Endothelial cell of umbilical vein (primary cell): Measurements from ENCODE around the gene SIPA1L3. TPM values are rescaled to one million over a fixed set of nuclear protein-coding genes. Genes with fewer than 3 reads are reported as not detected.

ENCODE experiments used
- BruUV-seq: library from RNA; stranded (reverse); fragments of 400-500 nt; replicated peaks from 2 replicates; lab custom pipeline; 2021; lab: Mats Ljungman, UMichigan
- CTCF ChIA-PET: fragments of 300-600, 350-600 bp; sonication (Branson Sonifier 250); formaldehyde crosslinking; loops from one replicate; lab custom pipeline; 2021; ENCODE audit warnings: antibody characterized with exemption, inconsistent platforms; lab: Charles Lee
- POLR2A ChIA-PET: fragments of 300-600, 350-600 bp; sonication (Branson Sonifier 250); formaldehyde crosslinking; loops from one replicate; lab custom pipeline; 2021; ENCODE audit warnings: antibody characterized with exemption, inconsistent platforms; lab: Charles Lee
- DNase-seq: peaks from one replicate; pipeline ENCODE4 v3.0.0-alpha.2; 2011; ENCODE audit warnings: low read depth, low spot score
- FAIRE-seq: peaks from 2 replicates; lab custom pipeline; 2011; peaks lifted over from hg19 to GRCh38; lab: Jason Lieb, UNC
- H2AFZ ChIP-seq: 2 replicates; pipeline ENCODE4 v1.6.0; 2012; ENCODE audit warnings: low read depth, low read length, control low read depth, inconsistent platforms
- H3K27ac ChIP-seq: 2 replicates; pipeline ENCODE4 v1.5.1; 2011; ENCODE audit warnings: low read depth, mild to moderate bottlenecking, control low read depth, low read length, moderate library complexity; ENCODE audit not compliant: insufficient read depth
- H3K27me3 ChIP-seq, 2 experiments: 2 replicates each; pipeline versions ENCODE4 v1.6.0 to v1.6.1; 2011; ENCODE audit warnings: low read length in 2 of 2, mixed read lengths in 1 of 2; ENCODE audit not compliant: control insufficient read depth in 2 of 2, insufficient read depth in 2 of 2
- H3K36me3 ChIP-seq, 2 experiments: 2 replicates in 1 of 2; 3 replicates in 1 of 2; pipeline ENCODE4 v1.5.1; 2011; ENCODE audit warnings: low read length in 2 of 2, mild to moderate bottlenecking in 1 of 2, moderate library complexity in 1 of 2; ENCODE audit not compliant: control insufficient read depth in 2 of 2, insufficient read depth in 2 of 2; ENCODE audit errors: extremely low read depth in 1 of 2
- H3K4me1 ChIP-seq: 3 replicates; pipeline ENCODE4 v1.5.1; 2011; ENCODE audit warnings: mild to moderate bottlenecking, low read length; ENCODE audit not compliant: control insufficient read depth, insufficient read depth; ENCODE audit errors: extremely low read depth
- H3K4me2 ChIP-seq: 2 replicates; pipeline ENCODE4 v1.6.1; 2011; ENCODE audit warnings: low read length, control low read depth, mixed read lengths; ENCODE audit not compliant: insufficient read depth
- H3K4me3 ChIP-seq, 3 experiments: fragments of 200-600 bp in 1 of 3; sonication (generic), shearing (Covaris generic) in 1 of 3; replicated peaks in 1 of 3; 2 replicates each; pipeline ENCODE4 v1.5.1; 2011 to 2016; ENCODE audit warnings: control low read depth in 3 of 3, low read length in 3 of 3, mild to moderate bottlenecking in 2 of 3, inconsistent platforms in 1 of 3, low read depth in 1 of 3, moderate library complexity in 1 of 3; ENCODE audit not compliant: insufficient read depth in 1 of 3
- H3K79me2 ChIP-seq: 2 replicates; pipeline ENCODE4 v1.6.0; 2012; ENCODE audit warnings: low read length, inconsistent platforms; ENCODE audit not compliant: control insufficient read depth, insufficient read depth
- H3K9ac ChIP-seq: replicated peaks from 2 replicates; pipeline ENCODE3; 2011; ENCODE audit warnings: low read length, control low read depth; ENCODE audit not compliant: insufficient read depth; ENCODE audit errors: extremely low read depth
- H3K9me1 ChIP-seq: replicated peaks from 3 replicates; pipeline ENCODE4 v1.6.0; 2011; ENCODE audit warnings: mild to moderate bottlenecking, low read length; ENCODE audit not compliant: control insufficient read depth, insufficient read depth; ENCODE audit errors: extremely low read depth
- H3K9me3 ChIP-seq: replicated peaks from 2 replicates; pipeline ENCODE4 v1.5.1; 2012; ENCODE audit warnings: low read length, inconsistent platforms; ENCODE audit not compliant: control insufficient read depth, insufficient read depth
- H4K20me1 ChIP-seq: replicated peaks from 2 replicates; pipeline ENCODE3; 2011; ENCODE audit warnings: mild to moderate bottlenecking, low read length; ENCODE audit not compliant: control insufficient read depth, insufficient read depth; ENCODE audit errors: extremely low read depth
- CTCF ChIP-seq, 2 donors: IDR thresholded peaks; 1 replicate in 1 of 2; 2 replicates in 1 of 2; pipeline ENCODE4 v1.5.1; 2011; ENCODE audit warnings: low read length in 2 of 2, mild to moderate bottlenecking in 2 of 2, moderate library complexity in 2 of 2, control low read depth in 1 of 2, inconsistent platforms in 1 of 2, low read depth in 1 of 2; ENCODE audit not compliant: insufficient read depth in 1 of 2; ENCODE audit errors: extremely low read depth in 1 of 2
- EZH2 ChIP-seq: IDR thresholded peaks from 2 replicates; pipeline ENCODE4 v1.6.1; 2012; ENCODE audit warnings: borderline replicate concordance, low read depth, mild to moderate bottlenecking, moderate library complexity, low read length, inconsistent platforms; ENCODE audit not compliant: severe bottlenecking
- FOS ChIP-seq: IDR thresholded peaks from 2 replicates; pipeline ENCODE4 v1.6.1; 2011; ENCODE audit warnings: mild to moderate bottlenecking, low read length, moderate library complexity, borderline replicate concordance; ENCODE audit not compliant: insufficient read depth
- GATA2 ChIP-seq: IDR thresholded peaks from 2 replicates; pipeline ENCODE4 v1.7.0; 2011; ENCODE audit warnings: low read depth, mild to moderate bottlenecking, moderate library complexity, mixed read lengths, low read length; ENCODE audit not compliant: insufficient read length, insufficient read depth
- MAX ChIP-seq: IDR thresholded peaks from 2 replicates; pipeline ENCODE4 v1.6.1; 2011; ENCODE audit not compliant: insufficient read depth, insufficient read length
- POLR2AphosphoS5 ChIP-seq: IDR thresholded peaks from 2 replicates; pipeline ENCODE4 v1.6.1; 2012; ENCODE audit warnings: low read depth, mild to moderate bottlenecking, control low read depth, low read length, moderate library complexity; ENCODE audit not compliant: insufficient read depth
- dilution Hi-C: fragments of 300-500 bp; cut with MboI; formaldehyde crosslinking; loops from one replicate; pipeline ENCODE4 v1.15.0; 2019; ENCODE audit warnings: low sequenced_read_pairs; ENCODE audit not compliant: extremely low pct_ligation_motif_present
- intact Hi-C: fragments of 100-400 bp; cut with micrococcal nuclease; formaldehyde crosslinking; loops from one replicate; pipeline ENCODE4 v1.10.0; 2022
- polyA plus RNA-seq, 4 experiments: library from polyadenylated mRNA; depleted of rRNA in 3 of 4; stranded (reverse) in 3 of 4; unstranded in 1 of 4; fragments of >200 nt; gene quantifications; 2 replicates each; pipeline versions ENCODE4 v1.2.1 to v1.2.3, GENCODE V29; 2011 to 2012; ENCODE audit warnings: missing spikeins in 1 of 4
- total RNA-seq: library from RNA; stranded (reverse); gene quantifications from 2 replicates; pipeline ENCODE4 v1.2.3, GENCODE V29; 2021

SIPA1L3 gene
- total and polyA plus RNA-seq, 2 donors (not counting 3 experiments of a cell fraction or from before 2014, with no cell fraction given), result 14.2 to 47.2 TPM

GRCh38 chr19:38245826-38246498 is 339.0 kb downstream of the SIPA1L3 start:
- Histone ChIP-seq H2AFZ (no peak overlapping the region), H3K4me3 (no peak overlapping the region), H3K9me1 (no peaks in the 10 kb centered on the region), H3K9ac (no peak overlapping the region), H3K36me3 (no peaks in the 10 kb centered on the region), H3K4me2 (no peak overlapping the region), H3K4me1 (no peaks in the 10 kb centered on the region), H3K27ac (no peak overlapping the region), H3K79me2 (no peaks in the 10 kb centered on the region), H4K20me1 (no peaks in the 10 kb centered on the region), H3K9me3 (no peaks in the 10 kb centered on the region), H3K27me3 (no peaks in the 10 kb centered on the region)
- no TSS peak for BruUV-seq
- dilution Hi-C loops, result no loop called here
- ChIA-PET POLR2A (interaction anchor here (0.5 kb wide), 1 partner anchor 12 kb away, joined by 4 read pairs; no protein-coding TSS in a partner anchor), CTCF (interaction anchor here (1.2 to 8.5 kb wide), 3 partner anchors 10 to 89 kb away, joined by 3 to 123 read pairs (median 3); partner anchors contain the start of gene CATSPERG)
- intact Hi-C loops, result no loop called here
- FAIRE-seq (no peak), DNase-seq (no peak)
- TF ChIP-seq MAX (no peak), POLR2AphosphoS5 (no peak), GATA2 (no peak), CTCF (IDR thresholded peaks at IDR 0.05; ENCODE audit: extremely low read depth in 1 of 2, insufficient read depth in 1 of 2, low read depth in 1 of 2, low read length in 2 of 2) (no peak), FOS (no peak), EZH2 (no peak)
